ENCODE results near the gene ELP1. TPM values are rescaled to one million over a fixed set of nuclear protein-coding genes. Genes with fewer than 3 reads are reported as not detected.
A peak's percentile ranks its signal among the peaks of the same experiment; 100 is the strongest.
"Not testable (repeated sequence)": the region's sequence is repeated elsewhere in the genome, so short reads cannot be mapped to it uniquely, and the experiment has no call there.

The ELP1 gene
- total RNA-seq, 2 experiments from 2014 or later, result 20.4 to 20.7 TPM

- ChIA-PET CTCF (interaction anchor here (0.8 kb wide), 1 partner anchor 110 kb away, joined by 4 read pairs; no protein-coding TSS in a partner anchor), POLR2A (no interaction called here)
- peaks cover 4% of the 10 kb centered on the region for H3K4me1 Mint-ChIP-seq (ENCODE audit: low read depth)
- H3K27ac Mint-ChIP-seq, result no peak overlapping the region
- no peak for DNase-seq
- no peaks in the 10 kb centered on the region for H3K36me3 Mint-ChIP-seq (ENCODE audit: low read depth)
- H3K4me3 Mint-ChIP-seq, result no peak overlapping the region
- no peaks in the 10 kb centered on the region for H3K9me3 Mint-ChIP-seq (ENCODE audit: insufficient read depth)
- ATAC-seq, result no peak
- H3K27me3 Mint-ChIP-seq (ENCODE audit: low read depth), result no peaks in the 10 kb centered on the region
Observed at GRCh38 chr9:108844856-108845255, 89.1 kb downstream of the ELP1 start.

GRCh38 chr9:108844391-108844790 lies 89.5 kb downstream of the ELP1 start:
- CTCF ChIA-PET, result interaction anchor here (0.8 kb wide), 1 partner anchor 110 kb away, joined by 4 read pairs; no protein-coding TSS in a partner anchor
- no peak for ATAC-seq
- H3K27ac Mint-ChIP-seq, result no peak overlapping the region

GRCh38 chr9:108842610-108843295 lies 91.2 kb downstream of the ELP1 start:
- Mint-ChIP-seq H3K27ac (no peak overlapping the region), H3K36me3 (ENCODE audit: low read depth) (no peaks in the 10 kb centered on the region)
- POLR2A ChIA-PET, result no interaction called here

More at GRCh38 chr9:108844391-108844790, 89.5 kb downstream of the ELP1 start:
- DNase-seq, result no peak
- H3K4me1 Mint-ChIP-seq (ENCODE audit: low read depth), result peaks cover 4% of the 10 kb centered on the region
- no peak overlapping the region for H3K4me3 Mint-ChIP-seq
- no peaks in the 10 kb centered on the region for H3K9me3 Mint-ChIP-seq (ENCODE audit: insufficient read depth)
- POLR2A ChIA-PET, result no interaction called here
- no peaks in the 10 kb centered on the region for H3K27me3 Mint-ChIP-seq (ENCODE audit: low read depth)
- H3K36me3 Mint-ChIP-seq (ENCODE audit: low read depth), result no peaks in the 10 kb centered on the region

GRCh38 chr9:108839561-108839960 lies 94.4 kb downstream of the ELP1 start:
- H3K36me3 Mint-ChIP-seq (ENCODE audit: low read depth); POLR2A ChIA-PET; H3K9me3 Mint-ChIP-seq (ENCODE audit: insufficient read depth); H3K27me3 Mint-ChIP-seq (ENCODE audit: low read depth); H3K4me1 Mint-ChIP-seq (ENCODE audit: low read depth); DNase-seq; ATAC-seq; H3K27ac Mint-ChIP-seq; CTCF ChIA-PET; H3K4me3 Mint-ChIP-seq: not testable (repeated sequence)

More at GRCh38 chr9:108842610-108843295, 91.2 kb downstream of the ELP1 start:
- CTCF ChIA-PET, result interaction anchor here (1.0 kb wide), 1 partner anchor 111 kb away, joined by 3 read pairs; no protein-coding TSS in a partner anchor
- H3K9me3 Mint-ChIP-seq (ENCODE audit: insufficient read depth), result no peaks in the 10 kb centered on the region
- peaks cover 4% of the 10 kb centered on the region for H3K4me1 Mint-ChIP-seq (ENCODE audit: low read depth)
- no peak for DNase-seq
- ATAC-seq, result no peak
- no peaks in the 10 kb centered on the region for H3K27me3 Mint-ChIP-seq (ENCODE audit: low read depth)
- peak overlapping the region; percentile 15 for H3K4me3 Mint-ChIP-seq

GRCh38 chr9:108838017-108838416 lies 95.9 kb downstream of the ELP1 start:
- H3K36me3 Mint-ChIP-seq (ENCODE audit: low read depth), result no peaks in the 10 kb centered on the region
- peaks cover 8% of the 10 kb centered on the region for H3K4me1 Mint-ChIP-seq (ENCODE audit: low read depth)
- CTCF ChIA-PET, result no interaction called here
- POLR2A ChIA-PET, result no interaction called here
- no peak overlapping the region for H3K4me3 Mint-ChIP-seq
- ATAC-seq (no peak), DNase-seq (no peak)
- H3K27ac Mint-ChIP-seq, result no peak overlapping the region
- no peaks in the 10 kb centered on the region for H3K27me3 Mint-ChIP-seq (ENCODE audit: low read depth)
- no peaks in the 10 kb centered on the region for H3K9me3 Mint-ChIP-seq (ENCODE audit: insufficient read depth)

- H3K4me3 Mint-ChIP-seq, result no peak overlapping the region
- H3K27ac Mint-ChIP-seq, result no peak overlapping the region
- no peak for DNase-seq
- H3K4me1 Mint-ChIP-seq (ENCODE audit: low read depth), result peaks cover 5% of the 10 kb centered on the region
- H3K27me3 Mint-ChIP-seq (ENCODE audit: low read depth), result no peaks in the 10 kb centered on the region
- H3K36me3 Mint-ChIP-seq (ENCODE audit: low read depth), result no peaks in the 10 kb centered on the region
- no peaks in the 10 kb centered on the region for H3K9me3 Mint-ChIP-seq (ENCODE audit: insufficient read depth)
- CTCF ChIA-PET, result no interaction called here
- POLR2A ChIA-PET, result no interaction called here
- no peak for ATAC-seq
Observed at GRCh38 chr9:108837530-108837929, 96.4 kb downstream of the ELP1 start.

GRCh38 chr9:108836781-108837180 lies 97.1 kb downstream of the ELP1 start:
- Mint-ChIP-seq H3K27me3 (ENCODE audit: low read depth) (no peaks in the 10 kb centered on the region), H3K9me3 (ENCODE audit: insufficient read depth) (no peaks in the 10 kb centered on the region), H3K36me3 (ENCODE audit: low read depth) (no peaks in the 10 kb centered on the region), H3K4me3 (no peak overlapping the region), H3K27ac (no peak overlapping the region), H3K4me1 (ENCODE audit: low read depth) (peaks cover 5% of the 10 kb centered on the region)
- no peak for DNase-seq
- ChIA-PET POLR2A (no interaction called here), CTCF (no interaction called here)
- no peak for ATAC-seq

GRCh38 chr9:108836319-108836718 lies 97.6 kb downstream of the ELP1 start:
- H3K9me3 Mint-ChIP-seq (ENCODE audit: insufficient read depth), result no peaks in the 10 kb centered on the region
- H3K36me3 Mint-ChIP-seq (ENCODE audit: low read depth), result no peaks in the 10 kb centered on the region
- H3K27me3 Mint-ChIP-seq (ENCODE audit: low read depth), result no peaks in the 10 kb centered on the region
- POLR2A ChIA-PET, result no interaction called here
- H3K4me3 Mint-ChIP-seq, result no peak overlapping the region
- CTCF ChIA-PET, result no interaction called here
- ATAC-seq (no peak), DNase-seq (no peak)
- H3K27ac Mint-ChIP-seq, result no peak overlapping the region
- peaks cover 5% of the 10 kb centered on the region for H3K4me1 Mint-ChIP-seq (ENCODE audit: low read depth)

- ATAC-seq, result no peak
- ChIA-PET POLR2A (no interaction called here), CTCF (no interaction called here)
- Mint-ChIP-seq H3K4me1 (ENCODE audit: low read depth) (peaks cover 5% of the 10 kb centered on the region), H3K9me3 (ENCODE audit: insufficient read depth) (no peaks in the 10 kb centered on the region), H3K36me3 (ENCODE audit: low read depth) (no peaks in the 10 kb centered on the region), H3K27ac (no peak overlapping the region), H3K27me3 (ENCODE audit: low read depth) (no peaks in the 10 kb centered on the region), H3K4me3 (no peak overlapping the region)
- no peak for DNase-seq
Observed at GRCh38 chr9:108835831-108836230, 98.1 kb downstream of the ELP1 start.

GRCh38 chr9:108834959-108835665 lies 98.8 kb downstream of the ELP1 start:
- CTCF ChIA-PET, result no interaction called here
- H3K27me3 Mint-ChIP-seq (ENCODE audit: low read depth), result no peaks in the 10 kb centered on the region
- no peaks in the 10 kb centered on the region for H3K9me3 Mint-ChIP-seq (ENCODE audit: insufficient read depth)
- no peaks in the 10 kb centered on the region for H3K36me3 Mint-ChIP-seq (ENCODE audit: low read depth)
- POLR2A ChIA-PET, result no interaction called here
- no peak overlapping the region for H3K27ac Mint-ChIP-seq
- DNase-seq (no peak), ATAC-seq (no peak)
- H3K4me1 Mint-ChIP-seq (ENCODE audit: low read depth), result peaks cover 5% of the 10 kb centered on the region
- H3K4me3 Mint-ChIP-seq, result no peak overlapping the region

GRCh38 chr9:108832179-108832500 lies 101.8 kb downstream of the ELP1 start:
- no peak for ATAC-seq
- H3K4me1 Mint-ChIP-seq (ENCODE audit: low read depth), result peaks cover 5% of the 10 kb centered on the region
- H3K27ac Mint-ChIP-seq, result no peak overlapping the region
- no peak overlapping the region for H3K4me3 Mint-ChIP-seq
- ChIA-PET POLR2A (no interaction called here), CTCF (no interaction called here)
- no peak for DNase-seq
- no peaks in the 10 kb centered on the region for H3K36me3 Mint-ChIP-seq (ENCODE audit: low read depth)
- H3K27me3 Mint-ChIP-seq (ENCODE audit: low read depth), result peaks cover 7% of the 10 kb centered on the region
- H3K9me3 Mint-ChIP-seq (ENCODE audit: insufficient read depth), result no peaks in the 10 kb centered on the region

GRCh38 chr9:108831496-108832178 lies 102.3 kb downstream of the ELP1 start:
- no peaks in the 10 kb centered on the region for H3K36me3 Mint-ChIP-seq (ENCODE audit: low read depth)
- ChIA-PET POLR2A (no interaction called here), CTCF (no interaction called here)
- no peak overlapping the region for H3K27ac Mint-ChIP-seq
- H3K4me1 Mint-ChIP-seq (ENCODE audit: low read depth), result peaks cover 5% of the 10 kb centered on the region
- no peaks in the 10 kb centered on the region for H3K9me3 Mint-ChIP-seq (ENCODE audit: insufficient read depth)
- ATAC-seq, result no peak
- H3K27me3 Mint-ChIP-seq (ENCODE audit: low read depth), result peaks cover 7% of the 10 kb centered on the region
- no peak for DNase-seq
- no peak overlapping the region for H3K4me3 Mint-ChIP-seq

Measured in activated CD8-positive, alpha-beta T cell treated with anti-CD3 and anti-CD28 coated beads, Interleukin-2, amount 10 ng/mL, durations not matched to agents 7 days and 5 days (primary cell).